OCI-LY7 (cell line): ENCODE data around the gene MRPL11.

Source experiments
- EZH2phosphoT487 ChIP-seq: fragments of 200-600 bp; sonication (generic); IDR thresholded peaks from 2 replicates; pipeline ENCODE4 v1.6.1; 2018; ENCODE audit warnings: low read depth, borderline replicate concordance, mild to moderate bottlenecking, mixed run types, antibody characterized with exemption, low read length, moderate library complexity, mixed read lengths
- TF ChIP-seq, protein P1 (sequence below): fragments of 200-600 bp; sonication (generic); conservative IDR thresholded peaks from 2 replicates; pipeline ENCODE4 v1.5.1; 2014; ENCODE audit warnings: mild to moderate bottlenecking, antibody characterized with exemption, low read length, moderate library complexity, mixed read lengths

DNA sequence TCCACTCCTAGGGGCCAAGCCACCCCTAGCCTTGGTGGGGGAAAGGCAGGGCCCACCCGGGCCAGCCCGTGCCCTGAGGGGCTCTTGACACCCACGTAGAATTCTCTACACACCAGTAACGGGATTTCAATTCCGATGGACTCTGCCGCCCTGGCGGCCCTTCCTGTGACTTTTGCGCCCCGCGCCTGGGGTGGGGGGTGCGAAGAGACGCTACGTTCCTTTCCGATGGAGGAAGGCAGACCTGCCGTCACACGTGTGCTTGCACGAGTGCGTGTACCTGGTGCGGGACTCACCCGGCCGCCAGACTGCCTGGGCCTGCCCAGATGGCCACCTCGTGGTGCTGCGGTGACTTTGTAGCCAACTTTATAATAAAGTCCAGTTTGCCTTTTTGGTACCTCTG is 12.3 kb downstream of the MRPL11 start:
- TF ChIP-seq, protein P1, sequence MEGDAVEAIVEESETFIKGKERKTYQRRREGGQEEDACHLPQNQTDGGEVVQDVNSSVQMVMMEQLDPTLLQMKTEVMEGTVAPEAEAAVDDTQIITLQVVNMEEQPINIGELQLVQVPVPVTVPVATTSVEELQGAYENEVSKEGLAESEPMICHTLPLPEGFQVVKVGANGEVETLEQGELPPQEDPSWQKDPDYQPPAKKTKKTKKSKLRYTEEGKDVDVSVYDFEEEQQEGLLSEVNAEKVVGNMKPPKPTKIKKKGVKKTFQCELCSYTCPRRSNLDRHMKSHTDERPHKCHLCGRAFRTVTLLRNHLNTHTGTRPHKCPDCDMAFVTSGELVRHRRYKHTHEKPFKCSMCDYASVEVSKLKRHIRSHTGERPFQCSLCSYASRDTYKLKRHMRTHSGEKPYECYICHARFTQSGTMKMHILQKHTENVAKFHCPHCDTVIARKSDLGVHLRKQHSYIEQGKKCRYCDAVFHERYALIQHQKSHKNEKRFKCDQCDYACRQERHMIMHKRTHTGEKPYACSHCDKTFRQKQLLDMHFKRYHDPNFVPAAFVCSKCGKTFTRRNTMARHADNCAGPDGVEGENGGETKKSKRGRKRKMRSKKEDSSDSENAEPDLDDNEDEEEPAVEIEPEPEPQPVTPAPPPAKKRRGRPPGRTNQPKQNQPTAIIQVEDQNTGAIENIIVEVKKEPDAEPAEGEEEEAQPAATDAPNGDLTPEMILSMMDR = no peak
- TF ChIP-seq EZH2phosphoT487 = no peak
